GM18868 (cell line): Measurements from ENCODE around the gene SNX25.

Source experiments
- ATAC-seq: cut with Tn5 transposase; IDR thresholded peaks from one replicate; pipeline ENCODE4 v1.9.1; 2021; ENCODE audit warnings: mild to moderate bottlenecking, moderate library complexity; ENCODE audit not compliant: unreplicated experiment

The SNX25 gene

GRCh38 chr4:185364886-185365285 is 155.5 kb downstream of the SNX25 start:
- ATAC-seq = no peak

- ATAC-seq = no peak
Observed at GRCh38 chr4:185369731-185370130, 160.3 kb downstream of the SNX25 start.

GRCh38 chr4:185370268-185370949 is 161.0 kb downstream of the SNX25 start:
- ATAC-seq = no peak

GRCh38 chr4:185371702-185372101 is 162.3 kb downstream of the SNX25 start:
- ATAC-seq = no peak

- no peak for ATAC-seq
Observed at GRCh38 chr4:185374027-185374426, 164.6 kb downstream of the SNX25 start.

GRCh38 chr4:185374573-185374972 is 165.2 kb downstream of the SNX25 start:
- ATAC-seq = no peak

GRCh38 chr4:185378264-185378663 is 168.9 kb downstream of the SNX25 start:
- no peak for ATAC-seq

- ATAC-seq = no peak
Observed at GRCh38 chr4:185379326-185380295, 170.2 kb downstream of the SNX25 start.

- ATAC-seq = no peak
Observed at GRCh38 chr4:185380320-185380719, 170.9 kb downstream of the SNX25 start.

- no peak for ATAC-seq
Observed at GRCh38 chr4:185381288-185382196, 172.1 kb downstream of the SNX25 start.

- no peak for ATAC-seq
Observed at GRCh38 chr4:185382754-185383153, 173.4 kb downstream of the SNX25 start.

- ATAC-seq = no peak
Observed at GRCh38 chr4:185383451-185383850, 174.1 kb downstream of the SNX25 start.

GRCh38 chr4:185384061-185384460 is 174.7 kb downstream of the SNX25 start:
- no peak for ATAC-seq

- ATAC-seq = no peak
Observed at GRCh38 chr4:185384930-185385331, 175.5 kb downstream of the SNX25 start.

- ATAC-seq = no peak
Observed at GRCh38 chr4:185387957-185388356, 178.6 kb downstream of the SNX25 start.

GRCh38 chr4:185390941-185391340 is 181.5 kb downstream of the SNX25 start:
- ATAC-seq = no peak

GRCh38 chr4:185392156-185392555 is 182.8 kb downstream of the SNX25 start:
- no peak for ATAC-seq

GRCh38 chr4:185394568-185395237 is 185.3 kb downstream of the SNX25 start:
- ATAC-seq = no peak

- ATAC-seq = no peak
Observed at GRCh38 chr4:185395238-185395955, 186.0 kb downstream of the SNX25 start, which contains the start of gene LRP2BP. LRP2BP (minus strand) TSS chr4:185395924; CDS start chr4:185378186, 17,738 bp downstream.
